ENCODE measurements around the gene UBE2Q1. TPM values are rescaled to one million over a fixed set of nuclear protein-coding genes. Genes with fewer than 3 reads are reported as not detected.

Gene UBE2Q1
- total RNA-seq, 2 experiments from 2014 or later, result 106 to 107 TPM

- no peaks in the 10 kb centered on the region for H3K9me3 Mint-ChIP-seq
- H3K36me3 Mint-ChIP-seq, result peaks cover 3% of the 10 kb centered on the region
- H3K27me3 Mint-ChIP-seq, result peaks cover 9% of the 10 kb centered on the region
- ATAC-seq (ENCODE audit: low read depth) (no peak), DNase-seq (no peak)
- POLR2A ChIA-PET, result no interaction called here
- H3K4me1 Mint-ChIP-seq, result peaks cover 2% of the 10 kb centered on the region
- no peak overlapping the region for H3K4me3 Mint-ChIP-seq
- H3K27ac Mint-ChIP-seq, result no peak overlapping the region
Observed at GRCh38 chr1:154573168-154573510, 14.7 kb upstream of the UBE2Q1 start.

GRCh38 chr1:154572468-154573167 lies 14.2 kb upstream of the UBE2Q1 start:
- no peaks in the 10 kb centered on the region for H3K9me3 Mint-ChIP-seq
- POLR2A ChIA-PET, result interaction anchor here (0.6 kb wide), 1 partner anchor 17 kb away, joined by 3 read pairs; no protein-coding TSS in a partner anchor
- DNase-seq, result no peak
- no peak for ATAC-seq (ENCODE audit: low read depth)
- no peak overlapping the region for H3K27ac Mint-ChIP-seq
- H3K36me3 Mint-ChIP-seq, result peaks cover 3% of the 10 kb centered on the region
- H3K4me1 Mint-ChIP-seq, result peaks cover 5% of the 10 kb centered on the region
- H3K4me3 Mint-ChIP-seq, result no peak overlapping the region
- H3K27me3 Mint-ChIP-seq, result peaks cover 13% of the 10 kb centered on the region

- H3K36me3 Mint-ChIP-seq, result peaks cover 3% of the 10 kb centered on the region
- H3K27me3 Mint-ChIP-seq, result peaks cover 19% of the 10 kb centered on the region
- no peaks in the 10 kb centered on the region for H3K9me3 Mint-ChIP-seq
- no peak for DNase-seq
- ATAC-seq (ENCODE audit: low read depth), result no peak
- H3K4me3 Mint-ChIP-seq, result no peak overlapping the region
- H3K4me1 Mint-ChIP-seq, result peaks cover 7% of the 10 kb centered on the region
- no peak overlapping the region for H3K27ac Mint-ChIP-seq
- POLR2A ChIA-PET, result no interaction called here
Observed at GRCh38 chr1:154571964-154572288, 13.5 kb upstream of the UBE2Q1 start.

GRCh38 chr1:154571244-154571963 lies 12.9 kb upstream of the UBE2Q1 start:
- H3K27me3 Mint-ChIP-seq, result peaks cover 23% of the 10 kb centered on the region
- H3K27ac Mint-ChIP-seq, result no peak overlapping the region
- no peak for ATAC-seq (ENCODE audit: low read depth)
- no peaks in the 10 kb centered on the region for H3K9me3 Mint-ChIP-seq
- DNase-seq, result no peak
- H3K4me3 Mint-ChIP-seq, result no peak overlapping the region
- H3K4me1 Mint-ChIP-seq, result peaks cover 7% of the 10 kb centered on the region
- POLR2A ChIA-PET, result no interaction called here
- peaks cover 3% of the 10 kb centered on the region for H3K36me3 Mint-ChIP-seq

GRCh38 chr1:154568157-154568815 lies 9.8 kb upstream of the UBE2Q1 start:
- no peaks in the 10 kb centered on the region for H3K9me3 Mint-ChIP-seq
- H3K27me3 Mint-ChIP-seq, result peaks cover 27% of the 10 kb centered on the region
- no peak for ATAC-seq (ENCODE audit: low read depth)
- peaks cover 5% of the 10 kb centered on the region for H3K4me1 Mint-ChIP-seq
- H3K27ac Mint-ChIP-seq, result no peak overlapping the region
- no peak for DNase-seq
- H3K36me3 Mint-ChIP-seq, result no peaks in the 10 kb centered on the region
- peak overlapping the region; percentile 21 for H3K4me3 Mint-ChIP-seq
- POLR2A ChIA-PET, result interaction anchor here (1.0 to 1.9 kb wide), 5 partner anchors 8 to 59 kb away, joined by 3 to 5 read pairs (median 3); no protein-coding TSS in a partner anchor

DNA sequence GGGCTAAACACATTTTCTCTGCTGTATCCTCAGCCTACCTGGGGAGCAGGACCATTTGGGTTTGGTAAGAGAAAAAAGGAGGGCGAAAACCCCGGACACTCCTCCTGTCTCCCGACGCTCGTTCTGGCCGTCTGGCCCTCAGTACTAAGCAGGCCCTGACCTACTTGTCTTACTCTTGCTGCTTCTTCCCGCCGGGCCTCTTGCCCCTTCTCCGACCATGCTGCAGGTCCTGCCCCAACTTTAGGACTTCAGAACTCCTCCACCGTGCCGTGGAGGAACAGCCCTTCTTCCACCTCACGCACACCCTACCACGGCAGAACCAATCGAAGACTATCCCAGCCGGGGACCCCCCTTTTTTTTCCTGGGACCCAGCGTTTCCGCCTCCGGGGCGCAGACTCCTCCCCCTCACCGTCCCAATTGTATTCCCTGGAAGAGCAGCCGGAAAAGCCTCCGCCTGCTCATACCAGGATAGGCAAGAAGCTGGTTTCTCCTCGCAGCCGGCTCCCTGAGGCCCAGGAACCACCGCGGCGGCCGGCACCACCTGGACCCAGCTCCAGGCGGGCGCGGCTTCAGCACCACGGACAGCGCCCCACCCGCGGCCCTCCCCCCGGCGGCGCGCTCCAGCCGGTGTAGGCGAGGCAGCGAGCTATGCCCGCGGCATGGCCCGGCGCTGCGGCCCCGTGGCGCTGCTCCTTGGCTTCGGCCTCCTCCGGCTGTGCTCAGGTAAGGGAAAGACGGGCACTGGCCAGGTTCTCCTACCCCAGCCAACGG lies 9.1 kb upstream of the UBE2Q1 start, which contains the start of gene CHRNB2:
Gene CHRNB2 (plus strand): TSS at position 393 of the 771 bp plus-strand sequence. CDS start 267 bp downstream, at position 660.
- Mint-ChIP-seq H3K4me1 (peaks cover 5% of the 10 kb centered on the region), H3K27me3 (peaks cover 27% of the 10 kb centered on the region), H3K36me3 (no peaks in the 10 kb centered on the region), H3K27ac (no peak within 1 kb of the TSS), H3K9me3 (no peaks in the 10 kb centered on the region), H3K4me3 (peak within 1 kb of the TSS; percentile 47)
- ATAC-seq (ENCODE audit: low read depth) (peak; percentile 97), DNase-seq (peak; percentile 90)
- POLR2A ChIA-PET, result interaction anchor here (1.0 to 1.9 kb wide), 4 partner anchors 9 to 59 kb away, joined by 3 to 5 read pairs (median 4); no protein-coding TSS in a partner anchor

DNA sequence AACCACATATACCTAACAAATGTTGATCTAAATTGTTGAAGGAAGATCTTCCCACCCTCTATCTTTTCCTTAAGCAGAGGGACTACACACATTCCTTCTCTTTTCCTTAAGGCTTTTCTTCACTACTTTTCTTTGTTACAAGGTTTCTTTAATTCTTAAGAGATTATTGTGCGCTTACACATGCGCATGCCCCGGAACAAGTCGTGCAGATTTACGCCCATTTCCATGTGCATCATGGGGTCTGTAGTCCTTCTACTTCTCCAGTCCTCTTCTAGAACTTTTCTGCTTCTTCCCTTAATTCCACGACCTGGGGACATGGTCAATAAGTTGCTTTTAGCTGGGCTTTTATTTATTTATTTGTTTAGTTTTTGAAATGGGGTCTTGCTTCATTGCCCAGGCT lies 7.4 kb upstream of the UBE2Q1 start:
- Mint-ChIP-seq H3K36me3 (no peaks in the 10 kb centered on the region), H3K9me3 (no peaks in the 10 kb centered on the region), H3K27me3 (peaks cover 27% of the 10 kb centered on the region), H3K27ac (no peak overlapping the region), H3K4me1 (peaks cover 5% of the 10 kb centered on the region), H3K4me3 (no peak overlapping the region)
- DNase-seq (no peak), ATAC-seq (ENCODE audit: low read depth) (no peak)
- POLR2A ChIA-PET, result no interaction called here

DNA sequence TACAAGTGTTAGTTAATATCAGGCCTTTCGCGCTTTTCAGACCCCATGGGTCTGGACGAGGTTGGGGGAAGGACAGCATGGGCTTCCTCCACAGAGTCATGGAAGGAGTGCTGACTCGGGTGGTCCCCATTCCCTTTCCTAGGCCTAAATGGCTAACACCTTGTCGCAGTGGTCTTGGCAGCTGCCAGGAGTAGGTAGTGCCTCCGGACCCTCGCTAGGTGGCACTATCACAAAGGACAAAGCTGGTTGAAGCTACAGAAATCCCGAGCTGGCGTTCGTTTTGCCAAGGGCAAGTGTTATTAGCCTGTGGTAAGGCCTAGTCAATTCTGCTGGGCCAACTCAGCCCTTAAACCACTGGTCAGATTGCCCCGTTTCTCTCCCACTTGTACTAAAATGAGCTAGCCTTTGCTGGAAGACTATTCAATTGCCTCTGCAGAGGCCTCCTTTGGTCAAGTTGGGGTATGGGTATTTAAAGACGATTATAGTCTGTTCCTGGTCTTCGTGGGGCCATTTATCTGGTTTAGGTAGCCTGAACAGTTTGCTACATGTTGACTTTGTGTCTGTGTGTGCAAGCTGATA lies 1.1 kb upstream of the UBE2Q1 start:
- peaks cover 6% of the 10 kb centered on the region for H3K36me3 Mint-ChIP-seq
- ATAC-seq (ENCODE audit: low read depth) (peak; percentile 20), DNase-seq (peak; percentile 75)
- no peaks in the 10 kb centered on the region for H3K9me3 Mint-ChIP-seq
- H3K4me1 Mint-ChIP-seq, result peaks cover 36% of the 10 kb centered on the region
- POLR2A ChIA-PET, result interaction anchor here (0.6 to 1.6 kb wide), 7 partner anchors 19 to 384 kb away, joined by 3 to 11 read pairs (median 3); partner anchors contain the start of gene PMVK
- H3K4me3 Mint-ChIP-seq, result peak overlapping the region; percentile 93
- H3K27ac Mint-ChIP-seq, result peak overlapping the region; percentile 96
- H3K27me3 Mint-ChIP-seq, result no peaks in the 10 kb centered on the region

DNA sequence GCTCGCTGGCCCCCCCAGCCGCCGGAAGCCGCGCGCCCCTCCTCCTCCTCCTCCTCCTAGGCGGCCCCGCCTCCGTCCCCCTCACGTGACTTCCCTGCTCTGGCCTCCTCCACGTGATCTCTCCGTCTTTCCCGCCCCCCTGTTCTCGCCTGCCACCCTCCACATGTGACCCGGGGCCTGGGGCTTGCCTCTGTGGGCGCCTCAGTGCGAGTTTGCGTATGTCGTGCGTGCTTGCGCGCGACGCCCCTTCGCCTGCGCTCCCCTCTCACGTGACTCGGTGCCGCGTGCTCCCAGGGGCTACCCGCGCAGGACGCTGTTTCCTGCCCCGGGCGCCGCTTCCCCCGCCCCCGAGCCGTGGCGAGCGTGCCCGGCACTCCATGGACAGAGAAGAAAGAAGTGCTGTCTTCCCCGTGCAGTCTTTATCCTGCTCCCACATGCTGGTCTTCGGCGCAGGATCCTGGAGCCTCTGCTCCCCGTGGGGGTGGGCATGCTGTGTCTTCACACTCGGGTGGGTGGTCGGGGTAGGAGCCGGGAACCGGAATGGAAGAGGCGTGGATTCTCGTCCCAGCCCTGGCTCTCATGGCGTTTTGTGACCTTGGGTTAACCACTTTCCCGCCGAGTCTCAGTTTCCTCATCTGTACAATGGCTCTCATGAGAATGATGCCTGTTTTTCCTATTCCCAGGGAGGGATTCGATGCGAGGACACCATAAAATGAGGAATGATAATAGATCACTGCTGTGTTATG lies 431 bp upstream of the UBE2Q1 start:
- no peaks in the 10 kb centered on the region for H3K9me3 Mint-ChIP-seq
- peaks cover 7% of the 10 kb centered on the region for H3K36me3 Mint-ChIP-seq
- peak overlapping the region; percentile 93 for H3K4me3 Mint-ChIP-seq
- POLR2A ChIA-PET, result interaction anchor here (0.6 to 1.7 kb wide), 10 partner anchors 20 to 424 kb away, joined by 3 to 11 read pairs (median 3); partner anchors contain the start of genes ADAR, FLAD1 and PMVK
- H3K27me3 Mint-ChIP-seq, result no peaks in the 10 kb centered on the region
- H3K4me1 Mint-ChIP-seq, result peaks cover 36% of the 10 kb centered on the region
- ATAC-seq (ENCODE audit: low read depth) (peak; percentile 95), DNase-seq (peak; percentile 98)
- H3K27ac Mint-ChIP-seq, result peak overlapping the region; percentile 96

GRCh38 chr1:154557248-154557938 lies 1.1 kb downstream of the UBE2Q1 start:
- peak overlapping the region; percentile 91 for H3K4me3 Mint-ChIP-seq
- H3K9me3 Mint-ChIP-seq, result no peaks in the 10 kb centered on the region
- ATAC-seq (ENCODE audit: low read depth) (no peak), DNase-seq (no peak)
- POLR2A ChIA-PET, result interaction anchor here (1.0 to 1.7 kb wide), 4 partner anchors 51 to 426 kb away, joined by 3 to 4 read pairs (median 3); partner anchors contain the start of genes ADAR, FLAD1 and PMVK
- peaks cover 15% of the 10 kb centered on the region for H3K36me3 Mint-ChIP-seq
- H3K4me1 Mint-ChIP-seq, result peaks cover 36% of the 10 kb centered on the region
- no peaks in the 10 kb centered on the region for H3K27me3 Mint-ChIP-seq
- peak overlapping the region; percentile 91 for H3K27ac Mint-ChIP-seq

DNA sequence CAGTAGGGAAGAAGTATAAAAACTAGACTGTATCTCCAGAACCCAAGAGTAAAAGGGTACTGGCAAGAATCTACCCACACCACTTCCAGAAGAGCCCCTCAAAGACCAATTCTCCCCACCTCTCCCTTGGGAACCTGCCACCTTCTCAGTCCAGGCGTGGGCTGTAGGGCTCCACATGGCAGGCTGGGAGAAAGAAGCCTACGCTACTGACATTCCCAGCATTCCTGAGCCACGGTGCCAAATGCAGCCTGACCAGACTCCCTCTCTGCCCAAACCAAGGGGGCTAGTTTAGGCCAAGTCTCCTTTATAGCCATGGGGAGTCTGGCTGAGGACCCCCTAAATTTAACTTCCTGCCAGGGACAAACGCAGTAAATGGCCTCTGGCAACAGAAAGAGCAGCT lies 2.0 kb downstream of the UBE2Q1 start:
- POLR2A ChIA-PET, result interaction anchor here (0.9 kb wide), 1 partner anchor 76 kb away, joined by 3 read pairs; no protein-coding TSS in a partner anchor
- H3K27me3 Mint-ChIP-seq, result no peaks in the 10 kb centered on the region
- H3K4me1 Mint-ChIP-seq, result peaks cover 36% of the 10 kb centered on the region
- H3K4me3 Mint-ChIP-seq, result peak overlapping the region; percentile 91
- peaks cover 21% of the 10 kb centered on the region for H3K36me3 Mint-ChIP-seq
- H3K27ac Mint-ChIP-seq, result peak overlapping the region; percentile 54
- no peaks in the 10 kb centered on the region for H3K9me3 Mint-ChIP-seq
- DNase-seq (no peak), ATAC-seq (ENCODE audit: low read depth) (no peak)

Measured in activated naive CD8-positive, alpha-beta T cell treated with anti-CD3 and anti-CD28 coated beads, Interleukin-2, amount 10 ng/mL, durations not matched to agents 7 days and 5 days (primary cell).